Activated gamma-delta T cell treated with anti-CD3 and anti-CD28 coated beads, Interleukin-2, amount 50 U/mL, for 16 hours (primary cell): ENCODE data around the gene HSD3B7.
"Not testable (repeated sequence)": the region's sequence is repeated elsewhere in the genome, so short reads cannot be mapped to it uniquely, and the experiment has no call there.

Experiments
- DNase-seq: peaks from one replicate; pipeline ENCODE4 v3.0.0-alpha.2; 2020; ENCODE audit warnings: low read depth

The HSD3B7 gene

DNA sequence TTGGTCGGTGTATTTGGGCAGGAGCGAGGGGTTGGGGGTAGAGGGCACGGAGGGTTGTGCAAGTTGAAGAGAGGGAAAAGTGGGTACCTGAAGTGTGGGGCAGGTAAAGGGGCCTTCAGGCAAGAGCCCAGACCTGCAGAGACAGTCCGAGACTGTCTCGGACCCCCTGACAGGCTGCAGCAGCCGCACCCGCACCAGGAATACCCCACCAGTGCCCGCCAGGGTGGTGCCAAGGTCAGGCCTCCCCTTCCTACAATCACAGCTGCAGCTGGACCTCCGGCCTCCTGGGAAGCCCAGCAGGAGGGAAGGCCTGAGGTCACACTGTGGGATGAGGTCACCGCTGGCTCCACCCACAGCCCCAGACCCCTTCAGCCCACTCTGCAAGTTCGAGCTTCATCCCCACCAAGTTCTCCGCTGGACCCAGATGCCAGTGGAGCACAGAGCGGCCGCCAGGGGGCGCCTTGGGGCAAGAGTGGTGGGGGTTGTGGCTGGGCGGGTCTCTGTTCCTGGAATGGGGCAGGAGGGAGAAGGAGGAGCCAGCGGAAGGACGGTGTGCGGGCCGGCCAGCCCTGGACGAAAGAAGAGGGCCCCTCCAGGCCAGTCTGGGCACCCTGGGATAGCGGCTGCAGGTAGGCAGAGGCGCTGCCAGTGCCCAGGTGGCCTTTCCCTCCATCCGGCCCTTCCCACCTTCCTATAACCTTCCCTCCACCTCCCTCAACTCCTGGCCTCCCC lies at the start of gene HSD3B7:
HSD3B7 (plus strand) TSS at position 539 of the 732 bp plus-strand sequence. CDS start 452 bp downstream, outside the sequence.
- peak; percentile 75 for DNase-seq

DNA sequence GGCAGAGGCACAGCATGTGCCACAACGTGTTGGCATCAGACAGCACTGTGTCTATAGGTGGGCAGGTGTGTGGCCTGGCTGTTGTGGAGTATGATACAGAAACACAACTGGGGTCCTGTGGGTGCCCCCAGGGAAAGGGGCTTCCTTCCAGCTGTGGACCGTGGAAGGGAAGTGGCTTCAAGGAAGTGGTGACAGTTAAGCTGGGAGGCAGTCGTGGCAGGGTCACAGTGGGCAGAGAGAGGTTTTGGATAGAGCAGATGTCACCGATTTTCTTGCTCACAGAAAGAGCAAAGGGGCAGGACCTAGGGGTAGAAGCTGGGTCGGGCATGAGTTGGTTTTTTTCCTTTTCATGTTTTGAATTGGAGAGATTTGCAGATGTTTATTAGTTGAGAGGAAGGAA lies 47.3 kb upstream of the HSD3B7 start:
- DNase-seq: no peak

DNA sequence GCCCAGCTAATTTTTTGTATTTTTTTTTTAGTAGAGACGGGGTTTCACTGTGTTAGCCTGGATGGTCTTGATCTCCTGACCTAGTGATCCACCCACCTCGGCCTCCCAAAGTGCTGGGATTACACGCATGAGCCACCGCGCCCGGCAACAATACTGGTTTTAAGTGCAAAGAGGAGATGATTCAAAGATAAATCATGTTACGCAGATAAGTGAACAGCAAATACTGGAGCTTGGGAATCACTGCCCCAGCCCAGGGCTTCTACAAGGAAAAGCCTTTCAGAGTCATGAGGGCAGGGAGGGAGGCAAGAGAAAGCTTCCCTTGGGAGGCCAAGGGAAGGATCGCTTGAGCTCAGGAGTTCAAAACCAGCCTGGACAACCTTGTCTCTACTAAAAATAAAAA lies 45.4 kb upstream of the HSD3B7 start:
- DNase-seq: not testable (repeated sequence)

- peak; percentile 44 for DNase-seq
Measured at GRCh38 chr16:30941600-30942425, 43.2 kb upstream of the HSD3B7 start.

DNA sequence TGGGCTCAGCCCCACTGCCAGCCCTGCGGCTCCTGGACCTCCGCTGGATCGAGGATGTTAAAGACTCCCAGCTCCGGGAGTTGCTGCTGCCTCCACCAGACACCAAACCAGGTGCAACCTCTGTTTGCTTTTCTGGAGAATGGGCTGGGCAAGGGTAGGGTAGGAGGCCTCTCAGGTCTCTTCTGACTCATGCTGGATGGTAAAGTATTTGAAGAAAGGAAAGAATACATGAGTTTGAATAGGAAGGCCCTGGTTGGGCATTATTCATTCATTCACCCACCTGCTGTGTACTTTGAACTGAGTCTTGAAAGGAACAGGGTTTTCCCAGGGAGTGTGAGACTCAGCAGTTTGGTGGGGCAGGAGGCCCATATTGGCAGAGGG lies 42.6 kb upstream of the HSD3B7 start:
- DNase-seq: no peak

DNA sequence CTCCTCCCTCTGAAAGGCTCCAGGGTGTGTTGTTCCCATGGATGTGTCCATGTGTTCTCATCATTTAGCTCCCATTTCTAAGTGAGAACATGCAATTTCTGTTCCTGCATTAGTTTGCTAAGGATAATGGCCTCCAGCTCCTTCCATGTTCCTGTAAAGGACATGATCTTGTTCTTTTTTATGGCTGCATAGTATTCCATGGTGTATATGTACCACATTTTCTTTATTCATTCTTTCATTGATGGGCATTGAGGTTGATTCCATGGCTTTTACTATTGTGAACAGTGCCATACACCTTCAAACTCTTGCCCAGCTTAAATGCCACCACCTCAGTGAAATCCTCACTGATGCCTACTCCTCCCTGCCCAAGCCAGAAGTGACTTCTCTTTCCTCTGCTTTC lies 40.7 kb upstream of the HSD3B7 start:
- no peak for DNase-seq

- DNase-seq: no peak
Measured at GRCh38 chr16:30946671-30947540, 38.1 kb upstream of the HSD3B7 start.

DNA sequence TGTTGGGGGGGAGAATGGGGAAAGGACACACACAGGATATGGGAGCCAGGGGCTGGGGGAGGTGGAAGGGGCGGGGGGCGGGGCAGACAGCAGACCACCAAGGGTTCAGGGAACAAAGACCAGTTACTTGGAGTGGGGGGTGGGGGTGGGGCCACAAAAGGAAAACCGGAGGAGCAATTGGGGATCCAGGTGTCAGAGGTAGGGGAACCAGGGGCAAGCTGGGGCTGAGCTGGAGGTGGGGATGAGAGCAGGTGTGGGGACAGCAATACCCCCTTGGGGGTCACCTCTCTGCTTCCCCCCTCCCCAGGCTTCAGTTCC lies 37.5 kb upstream of the HSD3B7 start:
- no peak for DNase-seq

- DNase-seq: no peak
Measured at GRCh38 chr16:30947859-30948666, 36.9 kb upstream of the HSD3B7 start.

GRCh38 chr16:30948667-30949649 lies 36.0 kb upstream of the HSD3B7 start, which contains the start of gene ORAI3:
ORAI3 (plus strand) TSS chr16:30949068; CDS start chr16:30949290, 222 bp downstream.
- DNase-seq: no peak

DNA sequence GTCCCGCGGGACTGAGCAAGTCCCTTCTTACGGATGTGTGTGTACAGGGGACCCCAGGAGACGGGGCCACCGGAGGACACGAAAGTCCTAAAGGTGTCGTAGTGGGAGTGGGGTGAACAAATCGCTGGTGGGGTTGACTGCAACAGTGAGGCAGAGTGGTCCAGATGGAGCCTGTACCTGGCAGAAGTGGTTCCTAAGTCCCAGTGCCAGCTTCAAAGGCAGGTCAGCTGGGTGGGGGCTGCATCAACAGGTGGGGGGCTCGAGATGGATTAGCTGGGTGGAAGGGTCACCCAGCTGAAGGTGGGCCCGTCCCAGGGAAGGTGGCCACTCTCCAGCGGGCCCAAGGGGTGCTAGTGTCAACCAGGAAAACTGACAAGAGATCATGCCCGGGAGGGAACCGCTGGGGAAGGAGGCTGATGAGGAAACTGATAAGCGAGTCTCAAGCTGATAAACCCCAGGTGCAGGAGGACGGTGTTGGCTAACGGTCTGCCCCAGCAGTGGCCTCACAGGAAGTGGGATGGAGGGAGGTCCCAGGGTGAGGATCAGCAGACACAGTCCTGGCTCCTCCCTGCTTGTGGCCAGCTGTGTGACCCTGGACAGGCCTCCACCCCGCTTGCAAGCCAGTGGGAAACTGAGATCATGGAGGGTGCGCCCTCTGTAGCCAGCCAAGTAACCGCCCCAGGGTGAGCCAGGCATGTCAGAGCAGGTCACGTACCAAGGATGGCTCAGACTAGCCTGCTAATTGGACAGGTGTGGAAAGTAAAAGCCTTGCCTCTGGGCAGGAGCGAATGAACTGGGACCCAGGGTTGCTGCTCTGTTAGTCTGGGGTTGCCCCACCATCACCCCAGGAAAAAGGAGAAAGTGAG lies 35.1 kb upstream of the HSD3B7 start:
- DNase-seq: no peak

DNA sequence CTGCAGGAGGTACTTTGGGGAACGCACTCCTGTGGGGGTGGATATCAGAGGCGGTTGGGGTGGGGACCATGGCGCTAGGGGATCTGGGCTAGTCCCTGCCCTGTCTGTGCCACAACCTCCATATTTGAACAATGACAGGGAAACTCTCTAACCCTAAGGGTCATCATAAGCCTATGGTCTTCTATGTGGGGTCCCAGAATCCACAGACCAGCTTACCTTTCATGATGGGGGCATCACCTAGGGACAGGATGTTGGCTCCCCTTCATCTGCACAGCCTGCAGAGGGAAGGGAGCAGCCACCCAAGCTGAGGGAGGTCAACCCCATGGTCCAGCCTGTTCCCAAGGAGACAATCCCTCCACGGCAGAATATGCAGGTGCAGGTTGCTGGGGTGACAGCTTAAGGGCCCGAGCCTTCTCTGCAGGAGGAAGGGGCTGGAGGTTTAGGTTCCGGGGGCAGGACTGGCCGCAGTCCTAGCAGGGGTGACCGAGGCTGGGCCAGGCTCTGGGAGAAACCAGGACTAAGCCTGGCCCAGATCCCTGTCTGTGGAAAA lies 34.4 kb upstream of the HSD3B7 start:
- no peak for DNase-seq

DNA sequence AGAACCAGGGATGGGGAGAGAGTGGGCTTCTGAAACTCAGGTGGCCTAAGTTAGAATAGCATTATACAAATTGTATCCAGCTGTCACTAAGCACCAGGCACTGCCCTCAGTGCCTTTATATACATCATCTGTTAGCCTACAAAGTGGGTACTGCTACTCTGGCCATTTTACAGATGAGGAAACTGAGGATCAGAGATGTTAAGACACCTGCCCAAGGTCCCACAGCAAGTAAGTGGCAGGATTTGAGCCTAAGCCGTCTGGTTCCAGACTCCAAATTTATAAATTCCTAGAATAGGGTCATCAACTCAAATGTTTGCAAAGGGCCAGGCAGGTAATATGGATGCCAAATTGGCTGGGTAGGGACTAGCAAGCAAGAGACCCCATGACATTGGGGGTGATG lies 33.8 kb upstream of the HSD3B7 start:
- no peak for DNase-seq

GRCh38 chr16:30951750-30952149 lies 33.3 kb upstream of the HSD3B7 start:
- no peak for DNase-seq

- DNase-seq: no peak
Measured at GRCh38 chr16:30953111-30953510, 31.9 kb upstream of the HSD3B7 start.

GRCh38 chr16:30953511-30954124 lies 31.4 kb upstream of the HSD3B7 start:
- DNase-seq: peak; percentile 46

DNA sequence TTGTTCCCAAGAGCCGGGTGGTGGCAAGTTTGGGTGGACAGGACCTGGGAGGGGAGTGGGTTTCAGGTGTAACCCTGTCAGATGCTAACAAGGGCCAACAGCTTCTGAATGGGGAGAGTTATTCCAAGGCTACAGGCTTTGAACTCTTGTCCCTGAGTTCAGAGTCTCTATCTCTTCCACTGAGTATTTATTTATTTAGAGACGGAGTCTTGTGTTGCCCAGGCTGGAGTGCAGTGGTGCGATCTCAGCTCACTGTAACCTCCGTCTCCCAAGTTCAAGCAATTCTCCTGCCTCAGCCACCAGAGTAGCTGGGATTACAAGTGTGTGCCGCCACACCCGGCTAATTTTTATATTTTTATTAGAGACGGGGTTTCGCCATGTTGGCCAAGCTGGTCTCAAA lies 30.0 kb upstream of the HSD3B7 start:
- DNase-seq: no peak

GRCh38 chr16:30956601-30957455 lies 28.2 kb upstream of the HSD3B7 start:
- peak; percentile 84 for DNase-seq
